Panc1 (cell line): ENCODE measurements around the gene UNKL.

Source experiments
- TCF7L2 ChIP-seq: IDR thresholded peaks from 2 replicates; pipeline ENCODE4 v1.6.1; 2011; ENCODE audit warnings: mild to moderate bottlenecking, low read depth, low read length, inconsistent platforms
- TF ChIP-seq, protein P1 (sequence below): fragments of 450-650 bp; IDR thresholded peaks from 2 replicates; pipeline ENCODE4 v1.5.1; 2017; ENCODE audit warnings: mild to moderate bottlenecking
- TF ChIP-seq, protein P2 (sequence below), 2 experiments: IDR thresholded peaks; 2 replicates each; pipeline ENCODE4 v1.6.1; 2011 to 2012; ENCODE audit warnings: low read depth in 2 of 2, control low read depth in 1 of 2, low read length in 1 of 2, mild to moderate bottlenecking in 1 of 2, moderate library complexity in 1 of 2; ENCODE audit not compliant: insufficient read depth in 1 of 2

DNA sequence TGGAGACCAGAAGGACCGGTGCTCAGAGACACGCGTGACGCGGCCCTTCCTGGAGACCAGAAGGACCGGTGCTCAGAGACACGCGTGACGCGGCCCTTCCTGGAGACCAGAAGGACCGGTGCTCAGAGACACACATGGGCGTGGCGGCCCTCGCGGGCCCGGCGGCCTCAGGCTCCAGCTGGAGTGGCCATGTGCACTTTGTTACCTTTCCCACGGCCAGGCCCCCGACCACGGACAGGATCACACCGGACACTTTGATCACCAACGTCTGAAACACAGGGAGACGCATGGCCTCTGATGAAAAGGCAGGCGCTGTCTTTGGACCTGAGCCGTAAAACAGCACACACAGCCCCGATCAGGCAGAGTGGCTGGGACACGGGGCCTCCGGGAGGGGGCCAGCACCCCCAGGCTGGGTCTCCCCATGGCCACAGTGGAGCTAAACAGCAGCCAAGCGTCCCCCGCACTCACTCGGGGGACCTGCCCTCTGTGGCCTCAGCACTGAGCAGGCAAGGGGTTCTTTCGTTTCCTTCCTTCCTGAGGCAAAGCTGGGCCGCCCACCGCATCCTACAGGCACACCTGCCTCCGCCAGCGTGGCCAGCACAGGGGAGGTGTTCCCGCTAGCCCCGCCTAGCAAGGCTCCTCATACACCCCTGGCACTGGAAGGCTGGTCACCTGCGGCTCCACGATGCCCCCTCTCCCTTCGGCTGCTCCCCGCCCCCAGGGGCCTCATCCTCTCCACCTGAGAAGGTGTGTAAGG, 43.2 kb upstream of the UNKL start:
- TF ChIP-seq, protein P1, sequence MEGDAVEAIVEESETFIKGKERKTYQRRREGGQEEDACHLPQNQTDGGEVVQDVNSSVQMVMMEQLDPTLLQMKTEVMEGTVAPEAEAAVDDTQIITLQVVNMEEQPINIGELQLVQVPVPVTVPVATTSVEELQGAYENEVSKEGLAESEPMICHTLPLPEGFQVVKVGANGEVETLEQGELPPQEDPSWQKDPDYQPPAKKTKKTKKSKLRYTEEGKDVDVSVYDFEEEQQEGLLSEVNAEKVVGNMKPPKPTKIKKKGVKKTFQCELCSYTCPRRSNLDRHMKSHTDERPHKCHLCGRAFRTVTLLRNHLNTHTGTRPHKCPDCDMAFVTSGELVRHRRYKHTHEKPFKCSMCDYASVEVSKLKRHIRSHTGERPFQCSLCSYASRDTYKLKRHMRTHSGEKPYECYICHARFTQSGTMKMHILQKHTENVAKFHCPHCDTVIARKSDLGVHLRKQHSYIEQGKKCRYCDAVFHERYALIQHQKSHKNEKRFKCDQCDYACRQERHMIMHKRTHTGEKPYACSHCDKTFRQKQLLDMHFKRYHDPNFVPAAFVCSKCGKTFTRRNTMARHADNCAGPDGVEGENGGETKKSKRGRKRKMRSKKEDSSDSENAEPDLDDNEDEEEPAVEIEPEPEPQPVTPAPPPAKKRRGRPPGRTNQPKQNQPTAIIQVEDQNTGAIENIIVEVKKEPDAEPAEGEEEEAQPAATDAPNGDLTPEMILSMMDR, result no peak
- TF ChIP-seq, protein P2, sequence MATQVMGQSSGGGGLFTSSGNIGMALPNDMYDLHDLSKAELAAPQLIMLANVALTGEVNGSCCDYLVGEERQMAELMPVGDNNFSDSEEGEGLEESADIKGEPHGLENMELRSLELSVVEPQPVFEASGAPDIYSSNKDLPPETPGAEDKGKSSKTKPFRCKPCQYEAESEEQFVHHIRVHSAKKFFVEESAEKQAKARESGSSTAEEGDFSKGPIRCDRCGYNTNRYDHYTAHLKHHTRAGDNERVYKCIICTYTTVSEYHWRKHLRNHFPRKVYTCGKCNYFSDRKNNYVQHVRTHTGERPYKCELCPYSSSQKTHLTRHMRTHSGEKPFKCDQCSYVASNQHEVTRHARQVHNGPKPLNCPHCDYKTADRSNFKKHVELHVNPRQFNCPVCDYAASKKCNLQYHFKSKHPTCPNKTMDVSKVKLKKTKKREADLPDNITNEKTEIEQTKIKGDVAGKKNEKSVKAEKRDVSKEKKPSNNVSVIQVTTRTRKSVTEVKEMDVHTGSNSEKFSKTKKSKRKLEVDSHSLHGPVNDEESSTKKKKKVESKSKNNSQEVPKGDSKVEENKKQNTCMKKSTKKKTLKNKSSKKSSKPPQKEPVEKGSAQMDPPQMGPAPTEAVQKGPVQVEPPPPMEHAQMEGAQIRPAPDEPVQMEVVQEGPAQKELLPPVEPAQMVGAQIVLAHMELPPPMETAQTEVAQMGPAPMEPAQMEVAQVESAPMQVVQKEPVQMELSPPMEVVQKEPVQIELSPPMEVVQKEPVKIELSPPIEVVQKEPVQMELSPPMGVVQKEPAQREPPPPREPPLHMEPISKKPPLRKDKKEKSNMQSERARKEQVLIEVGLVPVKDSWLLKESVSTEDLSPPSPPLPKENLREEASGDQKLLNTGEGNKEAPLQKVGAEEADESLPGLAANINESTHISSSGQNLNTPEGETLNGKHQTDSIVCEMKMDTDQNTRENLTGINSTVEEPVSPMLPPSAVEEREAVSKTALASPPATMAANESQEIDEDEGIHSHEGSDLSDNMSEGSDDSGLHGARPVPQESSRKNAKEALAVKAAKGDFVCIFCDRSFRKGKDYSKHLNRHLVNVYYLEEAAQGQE (IDR thresholded peaks at IDR 0.05; ENCODE audit: insufficient read depth in 1 of 2, low read depth in 2 of 2, low read length in 1 of 2), result no peak
- TF ChIP-seq TCF7L2, result no peak
